CD14-positive monocyte (primary cell): ENCODE measurements around the gene CACNA1G. TPM values are rescaled to one million over a fixed set of nuclear protein-coding genes. Genes with fewer than 3 reads are reported as not detected.
A peak's percentile ranks its signal among the peaks of the same experiment; 100 is the strongest.

Source experiments
- DNase-seq, 3 donors: peaks; one replicate each; pipeline ENCODE4 v3.0.0-alpha.2; 2011 to 2022
- H2AFZ ChIP-seq: 2 replicates; pipeline ENCODE4 v1.6.0; 2012; ENCODE audit warnings: mild to moderate bottlenecking, low read depth, low read length, inconsistent platforms; ENCODE audit not compliant: insufficient read depth, poor library complexity, severe bottlenecking
- H3K27ac ChIP-seq, 2 donors: 1 replicate in 1 of 2; 2 replicates in 1 of 2; pipeline ENCODE4 v1.5.1; 2012 to 2013; ENCODE audit warnings: low read length in 2 of 2, control low read depth in 1 of 2, inconsistent platforms in 1 of 2, low read depth in 1 of 2, mild to moderate bottlenecking in 1 of 2
- H3K27me3 ChIP-seq, 2 donors: one replicate each; pipeline versions ENCODE4 v1.6.0 to v1.6.1; 2011 to 2013; ENCODE audit warnings: low read length in 2 of 2; ENCODE audit not compliant: control insufficient read depth in 2 of 2, insufficient read depth in 2 of 2
- H3K36me3 ChIP-seq, 2 donors: replicated peaks in 1 of 2; 1 replicate in 1 of 2; 2 replicates in 1 of 2; pipeline versions ENCODE4 v1.5.1 to v1.6.1; 2012 to 2013; ENCODE audit warnings: low read length in 2 of 2, control low read depth in 1 of 2, inconsistent platforms in 1 of 2, mild to moderate bottlenecking in 1 of 2; ENCODE audit not compliant: insufficient read depth in 2 of 2, control insufficient read depth in 1 of 2
- H3K4me1 ChIP-seq, 2 donors: 1 replicate in 1 of 2; 2 replicates in 1 of 2; pipeline versions ENCODE4 v1.5.1 to v1.6.1; 2012 to 2013; ENCODE audit warnings: low read length in 2 of 2, control low read depth in 1 of 2, inconsistent platforms in 1 of 2, mild to moderate bottlenecking in 1 of 2, moderate library complexity in 1 of 2; ENCODE audit not compliant: insufficient read depth in 2 of 2, control insufficient read depth in 1 of 2
- H3K4me2 ChIP-seq: replicated peaks from 2 replicates; pipeline ENCODE3; 2012; ENCODE audit warnings: low read length, moderate library complexity, mild to moderate bottlenecking; ENCODE audit not compliant: poor library complexity, severe bottlenecking; ENCODE audit errors: extremely low read depth
- H3K4me3 ChIP-seq, 3 experiments: fragments of 200-600 bp in 1 of 3; sonication (generic) in 1 of 3; replicated peaks in 1 of 3; 1 replicate in 2 of 3; 2 replicates in 1 of 3; pipeline ENCODE4 v1.5.1; 2011 to 2013; ENCODE audit warnings: low read length in 3 of 3, mild to moderate bottlenecking in 3 of 3, control low read depth in 2 of 3, low read depth in 2 of 3, inconsistent platforms in 1 of 3, moderate library complexity in 1 of 3
- H3K79me2 ChIP-seq: 2 replicates; pipeline ENCODE4 v1.6.0; 2012; ENCODE audit warnings: mild to moderate bottlenecking, control low read depth, inconsistent platforms, low read length, moderate library complexity; ENCODE audit not compliant: insufficient read depth
- H3K9ac ChIP-seq: 2 replicates; pipeline ENCODE4 v1.6.0; 2017; ENCODE audit warnings: low read length, mild to moderate bottlenecking; ENCODE audit not compliant: insufficient read depth, poor library complexity, severe bottlenecking
- H3K9me3 ChIP-seq, 2 donors: replicated peaks in 1 of 2; 1 replicate in 1 of 2; 2 replicates in 1 of 2; pipeline versions ENCODE4 v1.5.1 to v1.6.1; 2012 to 2013; ENCODE audit warnings: low read length in 2 of 2, control low read depth in 1 of 2; ENCODE audit not compliant: control insufficient read depth in 1 of 2, insufficient read depth in 1 of 2
- H4K20me1 ChIP-seq: 2 replicates; pipeline ENCODE4 v1.6.0; 2012; ENCODE audit warnings: mild to moderate bottlenecking, low read length, control low read depth, moderate library complexity; ENCODE audit not compliant: insufficient read depth
- H3K27ac Mint-ChIP-seq, 7 donors: one replicate each; pipeline ENCODE4 v1.8.0; 2020; ENCODE audit warnings: mild to moderate bottlenecking in 7 of 7, mixed read lengths in 7 of 7, moderate library complexity in 6 of 7, inconsistent platforms in 2 of 7
- H3K27me3 Mint-ChIP-seq, 3 donors: one replicate each; pipeline ENCODE4 v1.8.0; 2021 to 2022; ENCODE audit warnings: low read depth in 3 of 3, mild to moderate bottlenecking in 3 of 3, mixed read lengths in 3 of 3, moderate library complexity in 3 of 3, inconsistent platforms in 1 of 3
- H3K36me3 Mint-ChIP-seq, 2 donors: one replicate each; pipeline ENCODE4 v1.8.0; 2020; ENCODE audit warnings: mixed read lengths in 2 of 2, inconsistent platforms in 1 of 2, mild to moderate bottlenecking in 1 of 2
- H3K4me1 Mint-ChIP-seq: one replicate; pipeline ENCODE4 v1.8.0; 2020; ENCODE audit warnings: mild to moderate bottlenecking, mixed read lengths
- H3K4me3 Mint-ChIP-seq, 2 donors: one replicate each; pipeline ENCODE4 v1.8.0; 2020; ENCODE audit warnings: mild to moderate bottlenecking in 2 of 2, mixed read lengths in 2 of 2, moderate library complexity in 1 of 2
- H3K9me3 Mint-ChIP-seq, 7 donors: one replicate each; pipeline ENCODE4 v1.8.0; 2020 to 2022; ENCODE audit warnings: mixed read lengths in 7 of 7, mild to moderate bottlenecking in 6 of 7, moderate library complexity in 6 of 7, inconsistent platforms in 2 of 7
- CTCF ChIP-seq: fragments of 200-600 bp; IDR thresholded peaks from one replicate; pipeline ENCODE4 v1.8.0; 2022; ENCODE audit warnings: antibody characterized with exemption, mild to moderate bottlenecking
- WGBS: methylation state at CpG from one replicate; pipeline ENCODE4 v1.1.5; 2013; ENCODE audit warnings: missing lambda C conversion rate; ENCODE audit not compliant: insufficient coverage; 5-methylcytosine and 5-hydroxymethylcytosine counted together
- intact Hi-C, 2 donors: fragments of 100-400 bp; cut with micrococcal nuclease; formaldehyde crosslinking; loops; one replicate each; pipeline versions ENCODE4 v1.15.0 to v1.15.1; 2023
- polyA plus RNA-seq, 3 donors: library from polyadenylated mRNA; depleted of rRNA in 1 of 3; unstranded in 2 of 3; stranded (reverse) in 1 of 3; fragments of 300-500 nt in 2 of 3; fragments of >200 nt in 1 of 3; fragmentation: Illumina TruSeq in 2 of 3; gene quantifications; 1 replicate in 2 of 3; 2 replicates in 1 of 3; pipeline ENCODE4 v1.2.3, GENCODE V29; 2012 to 2021

The CACNA1G gene
- polyA plus RNA-seq, 3 donors, result 0.03 TPM; not detected in 2

- H3K4me1 Mint-ChIP-seq, result peaks cover 35% of the 10 kb centered on the region
- H3K36me3 ChIP-seq, result no peaks in the 10 kb centered on the region
- no peak overlapping the region for H3K27ac ChIP-seq
- peak overlapping the region in 1 of 3 experiments; percentile 85 for H3K4me3 ChIP-seq
- H3K27ac Mint-ChIP-seq, result no peak overlapping the region
- H3K9me3 ChIP-seq, result no peaks in the 10 kb centered on the region
- H3K9me3 Mint-ChIP-seq, result no peaks in the 10 kb centered on the region
- intact Hi-C loops, result loop anchor here (5.0 to 10.0 kb wide), 4 partner anchors 58 to 302 kb away; partner anchors contain the start of gene ANKRD40 (in 1 of the 2)
- H3K27me3 Mint-ChIP-seq, result peaks cover 11 to 26% (median 18%) of the 10 kb centered on the region in 3 donors
- H3K79me2 ChIP-seq, result no peaks in the 10 kb centered on the region
- H3K4me2 ChIP-seq, result peak overlapping the region; percentile 99
- H4K20me1 ChIP-seq, result no peaks in the 10 kb centered on the region
- no peaks in the 10 kb centered on the region for H3K36me3 Mint-ChIP-seq
- no peak overlapping the region for H3K9ac ChIP-seq
- DNase-seq, result no peak
- no peak for TF ChIP-seq CTCF
- WGBS, result 86% methylated on average over 11 of the region's 16 CpGs
- H2AFZ ChIP-seq, result no peak overlapping the region
- peaks cover 28 to 39% of the 10 kb centered on the region in 2 donors for H3K4me1 ChIP-seq
- H3K27me3 ChIP-seq, result no peaks in the 10 kb centered on the region
- peak overlapping the region; percentile 84 to 95 for H3K4me3 Mint-ChIP-seq
Observed at GRCh38 chr17:50542795-50543774, 17.4 kb upstream of the CACNA1G start.

- no peak for TF ChIP-seq CTCF
- 43% methylated on average over 7 of the region's 7 CpGs for WGBS
- no peak overlapping the region for H3K9ac ChIP-seq
Observed at GRCh38 chr17:50544516-50544915, 16.0 kb upstream of the CACNA1G start.

More at GRCh38 chr17:50544516-50544915, 16.0 kb upstream of the CACNA1G start:
- Histone ChIP-seq H3K27me3 (no peaks in the 10 kb centered on the region), H3K27ac (peak overlapping the region in 1 of 2 donors; percentile 15), H2AFZ (no peak overlapping the region), H3K36me3 (no peaks in the 10 kb centered on the region), H3K79me2 (no peaks in the 10 kb centered on the region), H3K9me3 (no peaks in the 10 kb centered on the region), H3K4me1 (peaks cover 28 to 40% of the 10 kb centered on the region in 2 donors), H4K20me1 (no peaks in the 10 kb centered on the region), H3K4me3 (no peak overlapping the region), H3K4me2 (no peak overlapping the region)
- Mint-ChIP-seq H3K9me3 (no peaks in the 10 kb centered on the region), H3K36me3 (peaks cover 0 to 4% of the 10 kb centered on the region in 2 donors), H3K4me3 (peak overlapping the region in 1 of 2 donors; percentile 40), H3K27me3 (peaks cover 11 to 26% (median 16%) of the 10 kb centered on the region in 3 donors), H3K27ac (peak overlapping the region in 3 of 7 donors; percentile 8 to 80 (median 37)), H3K4me1 (peaks cover 36% of the 10 kb centered on the region)
- intact Hi-C loops, result loop anchor here (5.0 to 10.0 kb wide), 4 partner anchors 60 to 300 kb away; partner anchors contain the start of gene ANKRD40 (in 1 of the 2)
- DNase-seq, result peak in 1 of 3 donors; percentile 18
